ENCODE measurements around the gene ARID5A.
A peak's percentile ranks its signal among the peaks of the same experiment; 100 is the strongest.
"Not testable (repeated sequence)": the region's sequence is repeated elsewhere in the genome, so short reads cannot be mapped to it uniquely, and the experiment has no call there.

Gene ARID5A, protein sequence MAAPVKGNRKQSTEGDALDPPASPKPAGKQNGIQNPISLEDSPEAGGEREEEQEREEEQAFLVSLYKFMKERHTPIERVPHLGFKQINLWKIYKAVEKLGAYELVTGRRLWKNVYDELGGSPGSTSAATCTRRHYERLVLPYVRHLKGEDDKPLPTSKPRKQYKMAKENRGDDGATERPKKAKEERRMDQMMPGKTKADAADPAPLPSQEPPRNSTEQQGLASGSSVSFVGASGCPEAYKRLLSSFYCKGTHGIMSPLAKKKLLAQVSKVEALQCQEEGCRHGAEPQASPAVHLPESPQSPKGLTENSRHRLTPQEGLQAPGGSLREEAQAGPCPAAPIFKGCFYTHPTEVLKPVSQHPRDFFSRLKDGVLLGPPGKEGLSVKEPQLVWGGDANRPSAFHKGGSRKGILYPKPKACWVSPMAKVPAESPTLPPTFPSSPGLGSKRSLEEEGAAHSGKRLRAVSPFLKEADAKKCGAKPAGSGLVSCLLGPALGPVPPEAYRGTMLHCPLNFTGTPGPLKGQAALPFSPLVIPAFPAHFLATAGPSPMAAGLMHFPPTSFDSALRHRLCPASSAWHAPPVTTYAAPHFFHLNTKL

DNA sequence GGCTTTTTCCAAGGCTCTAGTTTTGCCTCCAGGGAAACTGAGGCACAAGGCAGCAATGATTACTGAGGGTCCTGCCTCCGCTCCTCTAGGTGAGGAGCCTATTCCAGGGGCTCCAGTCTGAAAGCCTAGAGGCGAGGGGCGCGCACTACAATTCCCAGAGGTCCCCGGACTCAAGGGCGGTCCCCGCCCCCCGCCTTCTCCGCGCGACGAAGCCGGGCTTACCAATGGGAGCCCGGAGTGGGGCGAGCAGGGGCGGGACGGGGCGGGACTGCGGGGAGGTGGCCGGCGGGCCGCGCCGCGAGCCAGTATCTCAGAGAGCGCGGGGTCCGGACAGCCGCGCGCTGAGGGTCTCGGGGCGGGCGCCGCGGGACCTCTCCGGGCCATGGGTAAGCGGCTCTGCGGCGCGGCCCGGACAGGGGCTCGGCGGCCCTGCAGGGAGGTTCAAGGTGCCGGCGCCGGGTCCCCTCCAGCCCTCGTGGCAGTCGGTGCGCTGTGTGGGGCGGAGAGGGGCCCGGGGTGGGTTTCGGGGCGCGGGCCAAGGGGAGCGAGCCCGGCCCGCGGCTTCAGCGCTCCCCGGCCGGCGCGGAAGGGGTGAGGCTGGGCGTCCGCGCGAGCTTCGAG, at the start of gene ARID5A:
ARID5A (plus strand) TSS at position 308 of the 621 bp plus-strand sequence; CDS start at position 383, 75 bp downstream.
- DNase-seq (ENCODE audit: low read depth): peak; percentile 53

DNA sequence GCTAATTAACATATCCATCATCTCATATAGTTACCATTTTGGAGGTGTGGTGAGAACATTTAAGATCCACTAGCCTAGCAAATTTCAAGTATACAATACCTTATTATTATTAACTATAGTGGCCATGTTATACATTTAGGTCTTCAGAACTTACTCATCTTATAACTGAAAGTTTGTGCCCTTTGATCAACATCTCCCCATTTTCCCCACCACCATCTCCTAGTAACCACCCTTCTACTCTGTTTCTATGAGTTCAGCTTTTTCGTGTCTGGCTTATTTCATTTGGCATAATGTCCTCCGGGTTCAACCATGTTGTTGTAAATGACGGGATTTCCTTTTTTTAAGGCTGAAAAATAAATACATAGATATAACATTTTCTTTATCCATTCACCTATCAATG, 47.3 kb upstream of the ARID5A start:
- DNase-seq (ENCODE audit: low read depth): no peak

DNA sequence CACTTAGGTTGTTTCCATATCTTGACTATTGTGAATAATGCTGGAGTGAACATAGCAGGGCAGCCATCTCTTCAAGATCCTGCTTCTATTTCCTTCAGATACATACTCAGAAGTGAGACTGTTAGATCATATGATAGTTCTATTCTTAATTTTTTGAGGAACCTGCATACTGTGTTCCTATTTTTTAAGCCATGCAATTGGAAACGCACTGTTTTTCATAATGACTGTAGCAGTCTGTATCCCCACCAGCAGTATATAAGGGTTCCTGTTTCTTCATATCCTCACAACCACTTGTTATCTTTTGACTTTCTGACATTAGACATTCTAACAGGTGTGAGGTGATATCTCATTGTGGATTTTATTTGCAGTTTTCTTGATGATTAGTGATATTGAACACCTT, 46.9 kb upstream of the ARID5A start:
- no peak for DNase-seq (ENCODE audit: low read depth)

DNA sequence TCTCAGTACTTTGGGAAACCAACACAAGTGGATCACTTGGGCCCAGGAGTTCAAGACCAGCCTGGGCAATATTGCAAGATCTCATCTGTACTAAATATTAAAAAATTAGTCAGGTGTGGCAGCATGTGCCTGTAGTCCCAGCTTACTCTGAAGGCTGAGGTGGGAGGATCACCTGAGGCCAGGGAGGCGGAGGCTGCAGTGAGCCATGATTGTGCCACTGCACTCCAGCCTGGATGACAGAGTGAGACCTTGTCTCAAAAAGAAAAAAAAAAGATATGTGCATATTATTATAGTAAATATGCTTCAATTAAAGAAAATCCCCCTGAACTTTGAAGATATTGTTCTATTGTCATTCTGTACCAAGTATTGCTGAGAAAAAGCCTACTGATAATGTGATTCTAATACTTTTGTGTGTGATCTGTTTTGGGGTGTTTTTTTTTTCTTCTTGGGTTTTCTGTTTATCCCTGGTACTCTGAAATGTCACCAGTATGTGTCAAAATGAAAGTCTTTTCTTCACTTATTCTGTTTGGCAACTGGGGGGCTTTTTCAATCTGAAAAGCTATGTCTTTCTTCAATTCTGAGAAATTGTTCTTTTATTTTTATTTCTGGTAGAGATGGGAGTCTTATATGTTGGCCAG, 44.6 kb upstream of the ARID5A start:
- DNase-seq (ENCODE audit: low read depth): no peak

DNA sequence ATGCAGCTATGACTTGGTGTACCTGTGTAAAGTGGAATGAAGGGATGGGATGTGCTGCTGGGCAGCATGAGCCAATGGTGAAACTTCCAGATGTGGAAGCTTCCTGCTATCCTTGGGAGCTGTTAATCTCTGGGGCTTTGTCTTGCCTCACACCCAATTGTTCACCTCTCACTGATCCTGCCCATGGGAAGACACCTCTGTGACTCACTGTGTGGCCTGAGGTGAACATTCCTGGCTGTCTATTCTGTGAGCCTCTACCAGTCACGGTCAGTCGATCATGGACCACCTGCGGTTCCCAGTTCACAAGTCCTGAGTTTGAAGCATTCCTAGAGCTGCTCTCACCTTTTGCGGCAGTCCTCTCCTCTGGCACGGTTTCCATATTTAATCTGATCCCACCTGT, 43.5 kb upstream of the ARID5A start:
- DNase-seq (ENCODE audit: low read depth): no peak

DNA sequence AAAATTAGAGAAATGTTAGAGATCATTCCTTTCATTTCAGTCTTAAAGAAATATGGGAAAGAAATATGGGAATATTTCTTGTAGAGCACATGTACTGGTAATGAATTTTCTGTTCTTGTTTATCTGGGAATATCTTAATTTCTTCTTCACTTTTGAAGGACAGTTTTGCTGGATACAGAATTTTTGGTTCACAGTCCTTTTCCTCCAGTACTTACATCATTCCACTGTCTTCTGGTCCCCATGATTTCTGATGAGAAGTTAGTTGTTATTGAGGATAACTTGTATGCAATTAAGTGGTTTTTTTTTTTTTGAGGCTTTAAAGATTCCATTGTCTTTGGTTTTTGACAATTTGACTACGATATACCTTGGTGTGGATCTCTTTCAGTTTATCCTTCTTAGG, 42.4 kb upstream of the ARID5A start:
- no peak for DNase-seq (ENCODE audit: low read depth)

DNA sequence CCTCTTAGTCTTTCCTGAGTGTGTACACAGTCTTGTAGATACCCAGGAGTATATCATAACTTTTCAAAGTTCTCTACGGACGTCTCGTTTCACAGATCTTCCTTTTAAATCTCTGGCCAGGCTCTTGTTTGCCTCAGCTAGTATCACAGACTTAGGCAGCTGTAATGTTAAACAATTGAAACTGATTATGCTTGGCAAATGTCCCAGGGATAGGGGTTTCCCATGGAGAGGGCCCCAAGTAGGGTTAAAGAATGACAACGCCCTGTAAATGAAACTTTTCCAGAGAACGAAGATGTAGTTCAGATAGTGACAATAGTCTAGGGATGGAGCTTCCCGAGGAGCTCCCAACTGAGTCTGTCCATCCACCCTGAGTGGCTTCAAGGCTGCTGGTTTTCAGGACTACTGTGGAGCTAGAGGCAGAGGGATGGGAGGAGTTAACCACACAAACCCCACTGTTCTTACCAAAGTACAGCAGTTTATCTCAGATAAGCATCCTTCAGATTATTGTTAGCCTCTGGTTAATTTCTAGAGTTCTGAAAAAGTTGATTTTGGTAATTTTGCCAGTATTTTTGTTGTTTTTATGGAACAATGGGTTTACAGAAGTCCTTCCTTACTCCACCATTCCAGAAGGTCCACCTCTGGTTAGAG, 40.4 kb upstream of the ARID5A start:
- DNase-seq (ENCODE audit: low read depth): no peak

DNA sequence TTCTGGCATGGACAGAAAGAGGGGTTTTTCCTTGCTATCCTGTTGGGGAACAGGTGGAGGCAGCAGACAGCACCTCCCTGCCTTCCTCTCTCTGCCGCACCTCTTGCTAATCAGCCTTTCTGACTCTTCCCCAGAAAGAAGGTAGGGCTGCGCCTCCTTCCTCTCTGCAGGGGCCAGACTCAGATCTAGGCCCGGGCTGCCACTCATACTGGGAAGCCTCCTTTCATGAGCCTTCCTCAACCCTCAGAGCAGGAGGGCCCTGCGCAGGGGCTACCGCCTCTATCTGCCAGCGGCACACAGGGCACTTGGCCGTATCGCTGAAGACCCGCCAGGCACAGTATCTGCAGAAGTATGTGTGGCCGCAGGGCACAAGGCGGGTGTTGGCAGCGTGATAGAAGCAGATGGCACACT, 38.5 kb upstream of the ARID5A start:
- no peak for DNase-seq (ENCODE audit: low read depth)

DNA sequence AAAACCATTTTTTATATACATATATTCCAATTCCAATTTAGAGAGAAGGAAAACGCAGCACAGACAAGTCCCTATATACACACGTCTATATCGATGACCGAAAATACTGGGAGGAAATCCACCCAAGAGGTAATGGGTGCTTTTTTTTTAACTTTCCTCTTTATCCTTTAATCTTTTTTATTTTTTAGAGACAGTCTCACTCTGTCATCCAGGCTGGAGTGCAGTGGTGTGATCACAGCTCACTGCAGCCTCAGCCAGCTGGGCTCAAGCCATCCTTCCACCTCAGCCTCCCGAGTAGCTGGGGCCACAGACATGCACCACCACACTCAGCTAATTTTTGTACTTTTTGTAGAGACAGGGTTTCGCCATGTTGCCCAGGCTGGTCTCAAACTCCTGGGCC, 37.9 kb upstream of the ARID5A start:
- DNase-seq (ENCODE audit: low read depth): not testable (repeated sequence)

DNA sequence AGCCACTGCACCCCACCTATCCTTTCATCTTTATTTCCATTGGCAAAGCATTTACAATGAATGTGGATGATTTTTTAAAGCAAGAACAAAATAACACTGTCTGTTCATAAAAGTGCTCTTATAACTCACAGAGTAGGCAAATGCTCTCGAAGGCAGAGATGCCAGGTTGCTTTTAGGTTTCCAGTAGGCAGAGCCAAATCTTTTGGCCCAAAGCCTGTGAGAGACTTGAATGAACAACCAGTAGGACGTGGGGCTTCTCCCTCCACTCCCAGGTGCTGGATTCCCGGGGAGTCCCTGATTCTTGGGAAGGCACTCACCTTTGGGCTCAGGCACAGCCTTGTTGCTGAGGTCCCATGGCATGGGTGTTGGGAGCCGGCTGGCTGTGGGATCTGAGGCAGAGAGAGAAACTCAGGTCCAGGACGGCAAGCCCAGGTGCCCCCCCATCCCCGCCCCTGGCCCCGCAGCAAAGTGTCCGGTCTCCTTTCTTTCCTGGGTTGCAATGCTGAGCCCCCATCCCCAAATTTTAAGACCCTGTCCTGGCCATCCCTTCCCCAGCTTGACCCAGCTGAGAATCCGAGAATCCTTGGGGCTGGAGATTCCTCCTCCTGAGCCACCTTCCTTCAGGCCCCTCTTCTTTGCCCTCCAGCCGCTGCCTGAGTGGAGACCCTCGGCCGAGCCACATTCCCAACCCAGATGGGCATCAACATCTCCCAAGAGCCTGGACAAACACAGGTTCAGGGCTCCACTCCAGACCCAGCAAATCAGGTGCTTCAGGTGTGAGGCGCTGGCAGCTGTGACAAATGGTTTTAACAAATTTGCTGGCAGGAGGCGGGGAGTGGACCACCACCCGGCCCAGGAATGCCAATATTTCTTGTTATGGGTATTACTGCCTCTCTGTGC, 37.2 kb upstream of the ARID5A start:
- no peak for DNase-seq (ENCODE audit: low read depth)

DNA sequence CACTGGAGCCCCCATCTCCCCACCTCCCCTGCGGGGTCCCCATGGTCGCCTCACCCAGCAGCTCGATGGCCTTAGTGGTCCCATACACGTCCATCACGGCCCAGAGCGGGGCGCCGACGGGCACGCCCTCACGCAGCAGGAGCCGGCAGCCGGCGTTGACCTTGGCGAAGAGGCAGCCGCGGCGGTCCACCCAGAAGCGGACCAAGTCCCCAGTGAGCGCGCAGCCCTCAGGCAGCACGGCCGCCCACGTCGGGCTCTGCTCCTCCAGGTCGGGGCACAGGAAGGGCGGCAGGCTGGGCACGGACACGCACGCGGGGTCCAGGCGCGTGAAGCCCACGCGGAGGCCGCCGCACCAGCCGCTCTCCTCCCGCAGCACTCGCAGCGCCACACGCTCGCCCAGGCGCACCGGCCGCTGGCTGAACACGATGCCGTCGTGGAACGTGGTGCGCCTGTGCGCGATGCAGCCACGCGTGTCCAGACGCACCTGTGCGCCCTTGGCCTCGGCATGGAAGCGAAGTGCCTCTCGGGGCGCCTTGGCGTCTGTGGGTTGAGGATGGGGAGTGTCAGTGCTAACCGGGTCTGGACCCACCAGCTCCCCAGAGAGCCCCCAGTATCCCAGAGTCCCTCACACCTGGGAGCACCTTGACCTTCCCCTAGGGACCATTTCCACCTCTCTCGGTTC, 36.0 kb upstream of the ARID5A start:
- DNase-seq (ENCODE audit: low read depth): no peak

DNA sequence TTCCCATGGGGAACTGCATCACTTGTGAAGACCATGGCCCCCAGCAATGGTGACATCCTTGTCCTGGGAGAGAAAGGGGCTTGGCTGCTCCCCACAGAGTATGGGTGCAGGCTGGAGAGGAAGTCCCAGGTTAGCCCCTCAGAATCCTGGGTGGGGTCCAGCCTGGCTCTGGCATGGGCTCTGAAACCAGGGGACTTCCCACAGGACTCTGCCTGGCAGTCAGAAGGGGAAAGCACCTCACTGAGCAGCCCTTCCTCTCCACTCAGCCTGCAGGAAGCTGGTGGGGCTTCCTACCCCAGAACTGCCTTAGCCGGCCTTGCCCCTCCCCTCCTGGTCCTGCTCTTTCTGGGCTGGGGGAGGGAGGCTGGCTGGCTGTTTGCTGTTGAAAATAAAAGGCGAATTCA, 35.1 kb upstream of the ARID5A start:
- no peak for DNase-seq (ENCODE audit: low read depth)

DNA sequence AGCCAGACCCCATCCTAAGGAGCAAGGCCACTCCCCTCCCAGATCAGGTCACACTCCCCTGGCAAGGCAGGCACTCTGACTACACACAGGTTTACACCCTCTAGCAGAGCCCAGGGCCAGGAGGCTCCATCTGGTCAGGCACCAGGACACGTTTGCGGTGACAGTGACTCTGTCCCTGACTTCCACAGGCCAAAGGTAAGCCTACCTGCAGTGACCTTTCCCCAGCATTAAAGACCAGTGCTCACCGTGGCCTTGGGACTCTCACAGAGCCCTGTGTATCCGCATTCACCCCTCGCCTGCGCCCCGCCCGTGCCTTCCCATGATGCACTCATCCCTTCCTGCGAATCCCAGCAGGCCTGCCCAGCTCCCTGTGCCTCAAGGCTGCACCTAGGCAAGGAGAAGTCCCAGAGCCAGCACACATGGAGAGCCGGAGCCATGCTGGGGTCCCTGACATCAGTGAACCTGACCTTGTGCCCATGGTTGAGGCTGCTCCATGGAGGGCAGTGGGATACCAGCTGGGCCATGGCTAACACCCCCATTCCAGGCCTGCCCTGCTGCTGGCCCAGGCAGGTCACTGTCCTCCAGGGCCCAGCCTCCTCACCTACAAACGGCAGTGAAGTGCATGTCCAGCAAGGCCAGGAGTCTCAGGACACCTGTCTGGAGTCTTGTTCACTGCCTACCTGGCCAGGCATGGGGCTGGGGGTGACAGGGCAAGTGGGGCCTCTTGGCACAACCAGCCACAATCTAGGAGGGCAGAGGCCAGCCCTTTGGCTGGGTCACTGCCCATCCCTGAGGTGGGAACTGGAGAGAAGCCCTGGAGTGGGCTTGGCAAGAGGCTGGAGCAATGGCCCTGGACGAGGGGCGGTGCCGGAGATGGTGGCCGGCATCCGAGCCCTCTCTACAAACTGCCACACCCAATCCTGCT, 34.4 kb upstream of the ARID5A start:
- no peak for DNase-seq (ENCODE audit: low read depth)

DNA sequence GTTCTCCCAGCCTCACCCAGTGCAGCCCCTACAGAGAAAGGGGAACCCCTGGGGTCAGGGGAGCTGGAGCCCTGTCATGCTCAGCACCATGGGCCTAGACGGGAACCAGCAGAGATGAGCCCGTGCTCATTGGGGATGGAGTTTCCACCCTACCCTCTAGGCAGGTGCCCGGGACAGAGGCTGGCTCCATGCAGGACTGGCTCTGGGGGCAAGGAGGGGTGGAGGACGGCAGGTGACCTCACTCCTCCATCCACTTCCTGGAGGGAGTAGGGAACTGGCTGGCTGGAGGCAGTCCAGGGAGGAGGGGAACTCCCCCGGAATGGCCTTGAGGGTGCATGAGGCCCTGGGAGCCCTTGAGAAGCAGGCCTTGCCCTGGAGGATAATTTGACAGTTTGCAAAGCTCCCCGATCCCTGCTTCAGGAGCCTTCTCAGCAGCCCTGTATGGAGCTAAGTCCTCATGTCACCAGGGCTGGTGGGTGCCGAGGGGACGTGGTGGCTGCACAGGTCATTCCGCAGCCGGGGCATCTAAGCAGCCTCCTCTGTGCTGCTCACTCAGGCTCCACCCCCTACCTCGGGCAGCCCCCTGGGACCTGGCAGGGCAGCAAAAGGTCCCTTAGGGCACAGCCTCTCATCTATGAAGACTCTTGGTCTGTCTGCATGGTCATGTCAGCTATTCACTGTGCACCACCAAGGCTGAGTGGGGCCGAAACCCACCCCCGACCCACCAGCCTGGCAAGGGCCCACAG, 33.5 kb upstream of the ARID5A start:
- no peak for DNase-seq (ENCODE audit: low read depth)

DNA sequence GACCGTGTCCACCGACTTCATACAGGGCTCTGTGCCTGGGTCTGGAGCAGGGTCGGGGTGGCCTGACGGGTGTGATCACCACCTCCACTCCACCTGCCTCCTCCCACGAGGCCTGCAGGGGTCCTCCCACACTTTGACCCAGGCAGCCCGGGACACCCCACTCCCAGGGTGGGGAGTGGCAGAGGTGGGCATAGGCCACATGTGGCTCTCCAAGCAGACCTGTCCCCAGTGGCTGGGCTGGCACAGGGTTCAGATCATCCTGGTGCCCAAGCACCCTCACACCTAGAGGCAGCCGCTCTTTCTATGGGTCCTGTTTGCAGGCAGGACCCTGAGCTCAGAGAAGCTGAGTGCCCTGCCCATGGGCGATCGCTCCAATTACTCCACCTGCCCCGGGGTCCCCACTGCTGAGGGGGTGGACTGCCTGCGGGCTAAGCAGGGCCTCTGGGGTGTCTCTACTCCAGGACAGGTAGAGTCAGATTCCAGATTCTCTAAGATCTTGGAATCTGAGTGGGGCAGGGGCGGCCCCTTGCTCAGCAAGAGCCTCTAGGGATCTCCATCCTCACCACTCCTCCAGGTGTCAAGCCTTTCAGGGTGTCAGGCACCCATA, 32.8 kb upstream of the ARID5A start:
- no peak for DNase-seq (ENCODE audit: low read depth)

DNA sequence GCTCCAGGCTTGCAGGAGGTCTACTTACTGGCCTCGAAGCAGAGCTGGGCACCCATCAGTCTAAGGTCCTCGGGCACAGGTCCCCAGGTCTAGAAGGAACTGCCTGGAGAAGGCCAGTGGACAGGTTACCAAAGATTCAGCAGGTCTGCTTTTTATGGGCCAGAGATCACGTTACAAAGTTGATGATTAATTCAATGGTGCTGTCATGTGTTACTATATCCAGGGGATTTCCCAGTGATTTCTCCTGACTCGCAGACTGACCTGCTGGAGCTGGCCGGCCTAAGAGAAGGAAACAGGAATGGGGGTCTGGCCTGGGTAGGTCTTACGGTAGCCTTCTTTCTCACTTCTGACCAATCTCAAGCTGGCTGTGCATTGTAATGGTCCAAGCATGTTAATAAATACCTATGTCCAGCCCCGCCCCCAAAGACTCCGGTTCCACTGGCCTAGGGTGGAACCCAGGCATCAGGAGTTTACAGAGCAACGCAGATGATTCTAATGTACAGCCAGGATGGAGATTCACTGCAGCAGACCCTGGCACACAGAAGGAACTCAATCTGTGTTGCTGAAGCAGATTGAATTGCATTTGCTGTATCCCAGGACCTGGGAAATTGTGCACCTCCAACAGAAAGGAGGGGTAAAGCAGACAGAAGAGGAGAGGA, 31.2 kb upstream of the ARID5A start, which contains the start of gene NEURL3:
NEURL3 (minus strand) TSS at position 127 of the 659 bp plus-strand sequence; CDS start at position 56, 71 bp downstream.
- no peak for DNase-seq (ENCODE audit: low read depth)

DNA sequence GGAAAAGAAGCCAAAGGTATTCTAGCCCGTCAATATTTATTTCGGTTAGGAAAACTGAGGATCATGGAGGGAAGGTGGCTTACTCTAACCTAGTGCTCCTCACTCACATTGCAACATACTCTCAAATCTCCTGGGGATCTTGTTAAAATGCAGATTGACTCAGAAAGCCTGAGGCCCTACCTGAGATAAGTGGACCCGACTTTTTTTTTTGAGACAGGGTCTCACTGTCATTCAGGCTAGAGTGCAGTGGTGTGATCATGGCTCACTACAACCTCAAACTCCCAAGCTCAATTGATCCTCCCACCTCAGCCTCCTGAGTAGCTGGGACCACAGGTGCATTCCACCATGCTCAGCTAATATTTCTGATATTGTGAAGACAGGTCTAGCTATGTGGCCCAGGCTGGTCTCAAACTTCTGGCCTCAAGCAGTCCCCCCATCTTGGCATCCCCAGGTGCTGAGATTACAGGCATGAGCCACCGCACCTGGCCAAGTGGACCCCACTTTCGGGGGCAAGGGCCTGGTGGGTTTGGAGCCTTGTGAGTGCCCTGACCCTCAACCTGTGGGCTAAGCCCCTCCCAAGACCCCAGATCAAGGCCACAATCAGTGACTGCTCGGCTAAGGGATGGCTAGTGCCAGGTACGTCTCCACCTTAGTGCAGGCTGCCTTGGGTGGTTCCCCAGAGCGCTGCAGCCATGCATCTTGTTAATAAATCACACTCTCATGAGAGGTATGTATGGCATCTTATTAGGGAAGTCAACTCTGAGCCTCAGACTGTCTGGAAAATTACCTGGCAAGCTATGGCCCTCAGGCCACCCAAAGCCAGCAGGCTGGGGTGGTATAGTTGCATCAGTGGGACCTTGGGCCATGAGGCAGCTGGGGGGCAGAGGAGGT, 30.3 kb upstream of the ARID5A start:
- no peak for DNase-seq (ENCODE audit: low read depth)

Measured in HS-27A (cell line).